Heart left ventricle (tissue), 13 donors: Measurements from ENCODE around the gene POLR2J.
"Not testable (repeated sequence)": the region's sequence is repeated elsewhere in the genome, so short reads cannot be mapped to it uniquely, and the experiment has no call there.

Experiments used
- CTCF ChIP-seq, 12 donors: fragments of 200-600 bp; sonication (generic) in 4 of 12; IDR thresholded peaks; one replicate each; pipeline versions ENCODE4 v1.5.0 to v1.8.0; 2018 to 2022; ENCODE audit warnings: antibody characterized with exemption in 12 of 12, mild to moderate bottlenecking in 5 of 12
- POLR2A ChIP-seq, 2 donors: fragments of 450-650 bp; IDR thresholded peaks; one replicate each; pipeline ENCODE4 v1.6.1; 2017; ENCODE audit warnings: antibody characterized with exemption in 2 of 2, mild to moderate bottlenecking in 2 of 2, moderate library complexity in 2 of 2
- donor health status: ischemic (EF 13 %, LVEDD 7.1; RV severe dilation, severe dysfunction).
- donor health status: DM: no; HTN: yes; CAD: no.
- donor health status: DM: no; HTN: no; CAD: no.
- donor health status: ischemic (EF 25% LVEDD 6.9; RV normal size, moderate dysfunction).
- donor health status: ischemic (EF 25% LVEDD 5.7; RV mildly dilated, moderate dysfunction).
- donor health status: ischemic (EF 35%, LVEDD 5.7; RV mildly dilated, moderate dysfunction).
- donor health status: nonischemic (EF 11% LVEDD 7.7; RV severe dilation, severe dysfunction).
- donor health status: DM: yes; HTN: yes; CAD: no.
- donor health status: PGD.
- donor health status: ischemic (EF 29% LVEDD 5.4; RV normal size, mild dysfunction).
- donor health status: nonischemic (EF 23%, LVEDD 6.1; RV moderate dilation, normal function).

- TF ChIP-seq CTCF, POLR2A (IDR thresholded peaks at IDR 0.05): not testable (repeated sequence)
Measured at GRCh38 chr7:102524803-102525202, 46.1 kb upstream of the POLR2J start.
